GM06990 (cell line): ENCODE measurements around the gene SLCO4A1.

ENCODE experiments used
- DNase-seq: peaks from one replicate; pipeline ENCODE4 v3.0.0-alpha.2; 2011; ENCODE audit not compliant: insufficient read length; ENCODE audit errors: extremely low read depth
- H3K27me3 ChIP-seq: replicated peaks from 2 replicates; pipeline ENCODE4 v1.6.0; 2011; ENCODE audit warnings: low read length; ENCODE audit not compliant: control insufficient read depth, insufficient read depth
- H3K36me3 ChIP-seq: 2 replicates; pipeline ENCODE4 v1.5.1; 2011; ENCODE audit warnings: low read length; ENCODE audit not compliant: control insufficient read depth, insufficient read depth
- H3K4me3 ChIP-seq: replicated peaks from 2 replicates; pipeline ENCODE4 v1.5.1; 2011; ENCODE audit warnings: low read depth, mild to moderate bottlenecking, control low read depth, low read length
- TF ChIP-seq, protein P1 (sequence below): IDR thresholded peaks from 2 replicates; pipeline ENCODE4 v1.5.1; 2011; ENCODE audit warnings: low read length, control low read depth, mild to moderate bottlenecking, inconsistent platforms; ENCODE audit not compliant: insufficient read depth, poor library complexity, severe bottlenecking

SLCO4A1 gene

DNA sequence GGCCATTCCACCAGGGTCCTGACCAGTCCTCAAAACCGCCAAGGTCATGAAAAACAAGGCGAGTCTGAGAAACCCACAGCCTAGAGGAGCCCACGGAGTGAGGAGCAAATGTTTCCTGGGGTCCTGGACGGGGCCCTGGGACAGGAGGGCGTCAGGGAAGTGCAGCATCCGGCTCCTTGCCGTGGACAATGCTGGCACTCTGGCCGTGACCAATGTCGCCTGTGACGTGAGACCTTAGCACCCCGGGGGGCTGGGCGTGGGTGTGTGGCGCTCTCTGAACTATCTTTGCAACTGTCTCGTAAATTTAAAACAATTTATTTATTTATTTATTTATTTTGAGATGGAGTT lies 34.1 kb upstream of the SLCO4A1 start:
- no peaks in the 10 kb centered on the region; the same call in 1 of the 2 replicates for H3K27me3 ChIP-seq
- H3K4me3 ChIP-seq = no peak overlapping the region
- no peak for DNase-seq
- TF ChIP-seq, protein P1, sequence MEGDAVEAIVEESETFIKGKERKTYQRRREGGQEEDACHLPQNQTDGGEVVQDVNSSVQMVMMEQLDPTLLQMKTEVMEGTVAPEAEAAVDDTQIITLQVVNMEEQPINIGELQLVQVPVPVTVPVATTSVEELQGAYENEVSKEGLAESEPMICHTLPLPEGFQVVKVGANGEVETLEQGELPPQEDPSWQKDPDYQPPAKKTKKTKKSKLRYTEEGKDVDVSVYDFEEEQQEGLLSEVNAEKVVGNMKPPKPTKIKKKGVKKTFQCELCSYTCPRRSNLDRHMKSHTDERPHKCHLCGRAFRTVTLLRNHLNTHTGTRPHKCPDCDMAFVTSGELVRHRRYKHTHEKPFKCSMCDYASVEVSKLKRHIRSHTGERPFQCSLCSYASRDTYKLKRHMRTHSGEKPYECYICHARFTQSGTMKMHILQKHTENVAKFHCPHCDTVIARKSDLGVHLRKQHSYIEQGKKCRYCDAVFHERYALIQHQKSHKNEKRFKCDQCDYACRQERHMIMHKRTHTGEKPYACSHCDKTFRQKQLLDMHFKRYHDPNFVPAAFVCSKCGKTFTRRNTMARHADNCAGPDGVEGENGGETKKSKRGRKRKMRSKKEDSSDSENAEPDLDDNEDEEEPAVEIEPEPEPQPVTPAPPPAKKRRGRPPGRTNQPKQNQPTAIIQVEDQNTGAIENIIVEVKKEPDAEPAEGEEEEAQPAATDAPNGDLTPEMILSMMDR = no peak
- H3K36me3 ChIP-seq = no peaks in the 10 kb centered on the region

DNA sequence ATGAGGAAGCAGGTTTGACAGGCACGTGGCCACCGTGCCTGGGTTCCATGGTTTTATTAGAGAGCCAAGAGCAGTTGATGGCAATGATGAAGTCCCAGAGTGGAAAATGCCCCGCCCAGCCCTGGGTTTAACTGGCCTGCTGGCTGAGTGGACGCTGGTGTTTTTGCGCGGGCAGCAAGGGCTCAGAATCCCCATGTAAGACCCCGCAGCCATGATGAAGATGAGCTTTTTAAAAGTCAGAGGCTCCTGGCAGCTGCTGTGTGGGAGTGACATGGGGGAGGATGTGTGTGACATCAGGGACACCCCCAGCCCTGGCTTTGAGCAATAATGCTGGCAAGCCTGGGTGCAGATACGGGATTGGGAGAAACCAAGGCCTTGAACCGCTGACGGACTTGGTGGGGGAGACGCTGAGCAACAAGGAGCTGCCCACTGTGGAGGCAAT lies 33.0 kb upstream of the SLCO4A1 start:
- Histone ChIP-seq H3K4me3 (no peak overlapping the region), H3K36me3 (no peaks in the 10 kb centered on the region), H3K27me3 (no peaks in the 10 kb centered on the region; the same call in 1 of the 2 replicates)
- TF ChIP-seq, protein P1 = no peak
- no peak for DNase-seq

DNA sequence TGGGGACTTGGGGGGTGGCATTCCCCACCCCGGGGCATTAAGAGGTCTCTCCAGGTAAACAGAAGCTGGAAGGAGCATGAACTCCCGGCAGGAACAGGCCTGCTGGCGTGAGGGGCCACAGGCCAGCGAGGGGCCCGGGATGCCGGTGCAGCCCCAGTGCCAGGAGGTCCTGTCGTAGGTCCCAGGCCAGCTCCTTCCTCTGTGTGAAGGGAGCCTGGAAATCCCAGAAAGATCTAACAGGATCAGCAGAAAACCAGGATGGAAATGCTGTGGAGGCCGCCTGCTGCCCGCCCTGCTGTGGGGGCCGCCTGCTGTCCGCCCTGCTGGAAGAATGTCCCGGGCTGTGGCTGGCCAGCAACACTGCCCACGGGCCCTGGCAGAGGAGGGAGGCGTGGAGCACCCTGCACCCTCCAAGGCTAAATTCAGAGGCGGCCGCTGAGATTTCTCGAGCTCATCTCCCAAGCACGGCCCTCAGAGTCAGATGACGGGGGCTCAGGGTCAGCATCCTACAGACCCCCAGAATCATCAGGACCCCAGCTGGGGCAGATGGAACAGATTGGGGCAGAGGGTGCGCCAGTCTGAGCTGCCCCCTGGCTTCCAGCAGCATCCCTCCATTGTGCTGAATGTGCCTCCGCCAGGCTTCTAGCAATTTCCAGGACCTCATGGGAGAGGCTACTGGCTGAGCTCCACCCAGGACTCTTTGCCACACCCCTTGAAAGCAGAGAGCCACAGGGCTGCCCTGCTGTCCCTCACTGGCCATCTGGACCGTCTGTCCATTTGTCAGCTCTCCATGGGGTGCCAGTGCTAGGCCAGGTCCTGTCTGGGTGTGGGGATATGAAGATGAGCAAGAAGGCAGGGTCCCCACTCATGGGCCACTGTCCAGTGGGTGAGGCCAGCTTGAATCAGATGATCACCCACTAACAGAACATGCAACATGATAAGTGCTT lies 32.2 kb upstream of the SLCO4A1 start:
- Histone ChIP-seq H3K36me3 (no peaks in the 10 kb centered on the region), H3K4me3 (no peak overlapping the region), H3K27me3 (no peaks in the 10 kb centered on the region; the same call in 1 of the 2 replicates)
- TF ChIP-seq, protein P1 = no peak
- no peak for DNase-seq

DNA sequence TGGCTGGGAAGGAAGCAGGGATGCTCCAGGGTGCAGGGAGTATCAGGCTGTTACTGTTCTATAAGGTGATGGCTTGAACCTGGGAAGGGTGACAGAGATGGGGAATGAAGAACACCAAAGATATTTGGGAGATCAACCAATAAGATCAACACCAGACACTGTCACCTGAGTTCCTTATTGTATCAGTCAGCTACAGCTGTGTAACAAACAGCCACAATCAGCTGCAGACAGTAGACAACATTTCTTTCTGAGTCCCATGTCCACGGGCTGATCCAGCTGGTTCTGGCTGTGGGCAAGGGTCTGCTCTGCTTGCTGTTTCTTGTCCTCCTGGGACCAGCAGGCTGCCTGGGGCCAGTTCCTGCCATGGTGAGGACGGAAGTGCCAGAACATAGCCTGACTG lies 31.3 kb upstream of the SLCO4A1 start:
- TF ChIP-seq, protein P1 = no peak
- Histone ChIP-seq H3K27me3 (no peaks in the 10 kb centered on the region; the same call in 1 of the 2 replicates), H3K36me3 (no peaks in the 10 kb centered on the region), H3K4me3 (no peak overlapping the region)
- DNase-seq = no peak

DNA sequence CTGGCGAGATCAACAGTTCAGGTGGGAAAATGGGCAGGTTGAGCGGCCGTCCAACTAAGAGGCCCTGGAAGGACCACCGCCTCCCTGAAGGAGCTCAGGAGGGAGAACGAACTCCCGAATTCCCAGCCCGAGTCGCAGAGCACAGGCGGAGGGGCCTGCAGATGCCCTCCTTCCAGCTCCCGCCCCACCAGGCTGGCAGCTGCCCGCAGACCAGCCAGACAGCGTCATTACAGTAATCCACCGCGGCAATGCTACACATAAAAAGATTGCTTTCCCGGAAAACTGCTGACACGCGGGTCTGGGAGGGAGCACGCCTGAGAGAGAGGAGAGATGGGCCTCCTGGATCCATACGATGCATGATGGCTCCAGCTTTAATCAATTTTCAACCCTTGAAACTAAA lies 30.5 kb upstream of the SLCO4A1 start:
- TF ChIP-seq, protein P1 = no peak
- H3K4me3 ChIP-seq = no peak overlapping the region
- H3K36me3 ChIP-seq = no peaks in the 10 kb centered on the region
- DNase-seq = no peak
- H3K27me3 ChIP-seq = no peaks in the 10 kb centered on the region; the same call in 1 of the 2 replicates
